NCI-H2107 (cell line): ENCODE data around the gene CCNJL.

ENCODE experiments used
- DNase-seq: peaks from one replicate; lab custom pipeline; 2025; lab: John Stamatoyannopoulos, UW

Gene CCNJL

GRCh38 chr5:160330212-160330611, 17.8 kb upstream of the CCNJL start:
- no peak for DNase-seq

- no peak for DNase-seq
Measured at GRCh38 chr5:160327818-160328217, 15.5 kb upstream of the CCNJL start.

GRCh38 chr5:160326981-160327380, 14.6 kb upstream of the CCNJL start:
- no peak for DNase-seq

GRCh38 chr5:160325716-160326115, 13.4 kb upstream of the CCNJL start:
- no peak for DNase-seq

- DNase-seq: no peak
Measured at GRCh38 chr5:160324886-160325285, 12.5 kb upstream of the CCNJL start.

GRCh38 chr5:160318409-160318808, 6.0 kb upstream of the CCNJL start:
- no peak for DNase-seq

- DNase-seq: no peak
Measured at GRCh38 chr5:160317434-160317833, 5.1 kb upstream of the CCNJL start.

GRCh38 chr5:160315968-160316367, 3.6 kb upstream of the CCNJL start:
- DNase-seq: no peak

GRCh38 chr5:160312960-160313727, 780 bp upstream of the CCNJL start:
- no peak for DNase-seq

GRCh38 chr5:160311491-160312133, 752 bp downstream of the CCNJL start:
- DNase-seq: no peak

GRCh38 chr5:160310552-160311295, 1.6 kb downstream of the CCNJL start:
- no peak for DNase-seq

GRCh38 chr5:160310140-160310539, 2.2 kb downstream of the CCNJL start:
- DNase-seq: no peak

- no peak for DNase-seq
Measured at GRCh38 chr5:160306696-160307095, 5.7 kb downstream of the CCNJL start.

GRCh38 chr5:160305319-160305718, 7.0 kb downstream of the CCNJL start:
- DNase-seq: no peak

- DNase-seq: peak; percentile 25
Measured at GRCh38 chr5:160303690-160304089, 8.7 kb downstream of the CCNJL start.

GRCh38 chr5:160298189-160298588, 14.2 kb downstream of the CCNJL start:
- DNase-seq: no peak

- no peak for DNase-seq
Measured at GRCh38 chr5:160297776-160298175, 14.6 kb downstream of the CCNJL start.

GRCh38 chr5:160297004-160297403, 15.4 kb downstream of the CCNJL start:
- DNase-seq: no peak

GRCh38 chr5:160296496-160296895, 15.9 kb downstream of the CCNJL start:
- DNase-seq: no peak

GRCh38 chr5:160293901-160294561, 18.3 kb downstream of the CCNJL start:
- DNase-seq: no peak

- no peak for DNase-seq
Measured at GRCh38 chr5:160293386-160293785, 19.0 kb downstream of the CCNJL start.

- DNase-seq: no peak
Measured at GRCh38 chr5:160291467-160291866, 20.9 kb downstream of the CCNJL start.
